T-helper 22 cell (primary cell): ENCODE data around the gene GRID1.
"Not testable (repeated sequence)": the region's sequence is repeated elsewhere in the genome, so short reads cannot be mapped to it uniquely, and the experiment has no call there.

Experiments
- DNase-seq: peaks from one replicate; pipeline ENCODE4 v3.0.0-alpha.2; 2020; ENCODE audit warnings: low read depth

Gene GRID1

GRCh38 chr10:85864173-85864549, 502.4 kb downstream of the GRID1 start:
- DNase-seq: no peak

GRCh38 chr10:85863301-85864172, 503.1 kb downstream of the GRID1 start:
- DNase-seq: no peak

- DNase-seq: no peak
These were observed 503.8 kb downstream of the GRID1 start for GRCh38 chr10:85862771-85863170.

DNA sequence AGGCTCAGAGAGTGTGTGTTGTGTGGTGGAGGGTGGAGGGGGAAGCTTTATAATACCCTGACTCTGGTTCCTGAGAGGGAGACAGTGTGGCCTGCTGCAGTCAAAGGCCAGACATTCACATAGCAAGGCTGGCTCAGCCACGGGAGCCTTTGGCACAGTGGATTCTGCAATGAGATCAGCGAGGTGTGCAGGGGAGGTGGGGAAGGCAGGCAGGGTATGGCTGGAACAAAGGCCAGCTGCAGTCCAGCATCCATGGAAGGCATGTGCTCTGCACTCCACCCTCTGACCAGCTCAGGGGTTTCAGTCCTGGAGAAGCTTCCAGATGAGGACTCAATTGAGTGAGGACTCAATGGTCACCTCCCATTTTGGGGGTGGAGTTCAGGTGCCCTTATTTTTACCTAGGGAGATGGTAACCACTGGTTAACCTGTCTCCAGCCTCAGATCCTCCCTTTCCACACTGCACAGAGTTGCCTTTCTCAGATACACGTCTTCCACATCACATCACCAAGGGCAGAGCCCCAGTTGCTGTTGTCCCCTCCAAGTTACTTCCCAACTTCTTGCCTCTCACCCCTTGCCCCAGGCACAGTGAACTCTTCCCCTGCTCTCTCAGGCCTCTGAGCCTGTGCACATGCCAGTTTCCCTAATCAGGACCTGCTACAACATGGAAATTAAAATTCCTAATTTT, 504.9 kb downstream of the GRID1 start:
- no peak for DNase-seq

GRCh38 chr10:85859859-85860258, 506.7 kb downstream of the GRID1 start:
- DNase-seq: no peak

DNA sequence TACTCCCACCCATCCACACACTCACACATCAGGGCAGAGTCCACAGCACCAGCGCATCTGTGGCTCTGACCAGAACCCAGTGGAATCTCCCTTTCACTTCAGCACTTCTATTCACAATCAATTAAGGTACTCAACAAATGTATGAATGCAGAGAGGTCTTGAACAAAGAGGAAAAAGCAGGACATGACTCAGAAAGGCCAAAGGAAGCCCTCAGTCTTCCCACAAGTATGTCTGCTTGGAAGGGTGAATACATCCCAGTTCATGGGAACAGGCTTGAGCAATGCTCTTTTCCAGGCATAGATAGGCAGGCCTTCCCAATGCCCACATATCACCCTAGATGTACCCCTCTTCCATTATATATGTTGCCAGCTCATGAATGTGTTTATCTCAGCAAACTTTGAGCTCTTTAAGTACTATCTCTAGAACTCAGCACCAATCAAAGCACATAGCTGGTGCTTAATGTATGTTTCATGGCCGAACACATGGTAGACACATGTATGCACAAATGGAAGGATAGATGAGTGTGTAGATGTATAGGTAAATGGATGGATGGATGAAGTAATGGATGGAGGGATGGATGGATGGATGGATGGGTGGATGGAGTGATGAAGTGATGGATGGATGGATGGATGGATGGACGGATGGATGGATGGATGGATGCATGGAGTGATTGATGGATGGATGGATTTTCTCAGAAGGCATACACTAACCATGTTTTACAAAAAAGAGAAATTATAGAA, 507.6 kb downstream of the GRID1 start:
- DNase-seq: no peak

DNA sequence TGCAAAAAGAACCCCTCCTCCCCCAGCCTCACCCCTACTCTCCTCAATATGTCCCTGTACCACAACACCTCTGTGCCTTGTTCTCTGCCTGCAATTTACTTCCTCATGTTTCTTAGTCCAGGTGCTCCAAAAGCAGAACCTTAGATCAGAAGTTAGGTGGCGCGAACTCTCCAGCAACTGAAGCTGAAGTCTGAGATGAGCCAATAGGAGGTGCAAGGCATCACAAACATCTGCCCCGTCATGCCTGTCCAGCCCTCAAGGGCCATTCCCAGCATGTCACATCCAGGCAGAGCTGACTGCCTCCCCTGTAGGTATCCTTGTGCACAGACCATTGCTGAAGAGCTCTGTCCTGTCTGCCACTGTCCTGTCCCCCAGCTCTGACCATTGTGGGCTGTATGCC, 508.8 kb downstream of the GRID1 start:
- no peak for DNase-seq

DNA sequence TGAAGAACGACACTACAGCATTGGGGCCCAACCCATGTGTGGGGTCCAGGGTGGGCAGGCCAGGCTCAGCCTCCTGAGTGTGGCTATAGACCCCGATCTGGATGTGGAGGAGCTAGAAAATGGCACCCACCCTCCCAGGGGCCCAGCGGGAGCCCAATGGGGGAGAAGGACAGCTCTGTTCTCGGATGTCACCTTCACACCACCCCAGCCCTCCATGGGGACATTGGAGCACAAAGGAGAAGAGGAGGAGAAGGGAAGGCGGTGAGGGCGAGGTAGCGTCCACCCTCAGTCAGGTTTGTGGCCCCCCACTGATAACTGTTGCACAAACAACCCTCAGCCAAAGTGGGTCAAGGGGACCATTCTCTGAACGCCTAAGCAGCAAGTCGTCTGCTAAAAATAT, 509.3 kb downstream of the GRID1 start:
- DNase-seq: no peak

DNA sequence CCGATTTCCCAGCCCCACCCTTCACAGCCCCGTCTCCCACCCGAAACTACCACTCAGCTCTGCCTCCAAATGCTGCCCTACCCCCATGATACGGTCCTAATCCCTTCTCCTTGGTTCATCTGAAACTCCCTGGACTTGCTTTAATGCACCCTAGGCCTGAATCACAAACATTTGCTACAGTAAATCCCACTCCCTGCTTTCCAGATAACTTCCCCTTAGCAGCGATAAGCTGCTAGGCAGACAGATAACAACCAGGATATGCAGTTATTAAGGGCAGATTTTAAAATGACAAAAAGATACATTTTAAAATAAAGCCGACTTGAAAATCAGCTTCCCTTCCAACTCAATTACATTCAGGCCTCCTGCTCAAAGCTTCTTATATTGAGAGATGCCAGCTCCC, 514.7 kb downstream of the GRID1 start:
- DNase-seq: no peak

DNA sequence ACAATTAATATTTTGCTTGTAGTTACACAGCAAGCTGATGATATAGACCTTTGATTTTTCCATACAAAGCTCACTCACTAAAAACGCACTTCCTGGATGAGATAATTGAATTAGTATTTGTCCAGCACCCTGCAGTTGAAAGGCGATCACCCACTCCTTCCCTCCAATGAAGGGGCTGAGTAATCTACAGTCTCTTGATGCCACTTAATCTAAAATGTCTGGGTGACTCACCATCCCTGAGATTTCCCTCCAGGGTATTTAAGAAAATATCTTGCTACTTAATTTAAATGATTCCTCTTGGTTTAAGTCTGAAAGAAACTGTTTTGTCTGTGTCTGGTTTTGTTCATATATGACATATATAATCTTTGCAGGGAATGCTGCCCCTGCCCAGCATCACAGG, 515.3 kb downstream of the GRID1 start:
- DNase-seq: no peak

- no peak for DNase-seq
These were observed 515.9 kb downstream of the GRID1 start for GRCh38 chr10:85850736-85851135.

DNA sequence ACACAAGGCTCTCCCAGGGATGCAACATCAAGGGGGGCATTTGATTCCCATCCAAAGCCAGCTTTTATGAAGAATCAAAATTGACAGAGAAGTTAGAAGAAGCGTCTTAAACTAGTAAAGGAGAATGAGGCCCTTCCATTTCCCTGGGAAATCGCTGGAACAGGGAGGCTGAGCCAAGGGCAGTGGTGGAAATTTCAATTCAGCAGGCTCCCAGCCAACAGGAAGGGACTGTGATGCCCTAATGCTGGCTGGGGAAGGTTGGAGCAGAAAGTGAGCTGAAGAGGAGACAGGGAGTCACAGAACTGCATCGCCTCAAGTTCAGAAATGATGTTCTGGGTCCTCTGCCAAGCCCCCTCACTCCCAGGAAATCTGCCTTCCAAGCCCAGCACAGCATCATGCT, 517.3 kb downstream of the GRID1 start:
- no peak for DNase-seq

GRCh38 chr10:85848756-85849155, 517.8 kb downstream of the GRID1 start:
- no peak for DNase-seq

GRCh38 chr10:85847085-85847484, 519.5 kb downstream of the GRID1 start:
- no peak for DNase-seq

- not testable (repeated sequence) for DNase-seq
These were observed 527.9 kb downstream of the GRID1 start for GRCh38 chr10:85838660-85839059.

GRCh38 chr10:85832988-85833387, 533.6 kb downstream of the GRID1 start:
- DNase-seq: no peak

- no peak for DNase-seq
These were observed 535.2 kb downstream of the GRID1 start for GRCh38 chr10:85831422-85831821.

GRCh38 chr10:85826377-85826776, 540.2 kb downstream of the GRID1 start:
- no peak for DNase-seq

GRCh38 chr10:85811405-85811804, 555.2 kb downstream of the GRID1 start:
- no peak for DNase-seq

- no peak for DNase-seq
These were observed 555.9 kb downstream of the GRID1 start for GRCh38 chr10:85810674-85811073.

DNA sequence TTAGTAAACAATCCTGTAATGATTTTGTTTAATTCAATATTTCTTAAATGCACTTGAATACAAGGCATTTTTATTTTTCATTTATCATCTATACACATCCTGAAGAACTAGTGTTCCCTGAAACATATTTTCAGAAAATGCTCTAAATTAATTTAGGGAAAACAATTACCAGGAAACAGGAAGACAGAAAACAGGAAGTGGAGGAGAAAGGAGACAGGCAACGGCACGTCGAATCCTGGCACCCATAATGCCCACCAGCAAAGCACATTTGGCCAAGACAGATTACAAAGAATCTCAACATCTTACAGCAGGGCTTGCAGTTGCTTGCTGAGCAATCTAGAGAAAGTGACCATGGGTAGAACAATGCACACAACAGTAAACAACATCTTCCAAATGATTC, 571.1 kb downstream of the GRID1 start:
- no peak for DNase-seq

GRCh38 chr10:85794553-85794952, 572.0 kb downstream of the GRID1 start:
- no peak for DNase-seq

DNA sequence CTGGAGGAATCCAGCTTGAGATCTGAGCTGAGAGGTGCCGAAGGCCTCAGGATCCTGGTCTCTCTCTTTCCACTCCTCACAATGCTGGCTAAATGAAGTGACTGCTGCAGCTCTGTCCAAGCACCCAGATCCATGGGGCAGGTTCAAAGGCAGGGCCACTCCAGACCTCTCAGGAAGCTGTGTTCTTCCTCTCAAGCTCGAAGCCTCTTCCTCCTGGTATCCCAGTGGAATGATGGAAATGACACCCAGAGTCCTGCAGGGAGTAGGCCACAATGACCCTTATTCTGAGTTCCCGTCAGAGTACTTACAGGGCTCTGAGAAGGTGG, 574.1 kb downstream of the GRID1 start:
- DNase-seq: no peak
